GM10266 (cell line): ENCODE measurements around the gene LAMTOR4.
A peak's percentile ranks its signal among the peaks of the same experiment; 100 is the strongest.

Experiments
- DNase-seq: peaks from one replicate; pipeline ENCODE4 v3.0.0; 2012; ENCODE audit errors: extremely low spot score
- CTCF ChIP-seq: IDR thresholded peaks from 2 replicates; pipeline ENCODE4 v1.5.1; 2012; ENCODE audit warnings: mild to moderate bottlenecking, low read depth; ENCODE audit not compliant: control insufficient read depth, insufficient read depth; ENCODE audit errors: missing control alignments

The LAMTOR4 gene

GRCh38 chr7:100148559-100149328 is at the start of gene LAMTOR4:
TSS of gene LAMTOR4 (plus strand) at chr7:100148918. CDS start at chr7:100148973, 55 bp downstream.
- no peak for TF ChIP-seq CTCF
- DNase-seq: peak; percentile 96

GRCh38 chr7:100099452-100099851 is 49.3 kb upstream of the LAMTOR4 start:
- no peak for DNase-seq
- no peak for TF ChIP-seq CTCF

- TF ChIP-seq CTCF: no peak
- DNase-seq: peak; percentile 94
Measured at GRCh38 chr7:100100420-100101015, 48.2 kb upstream of the LAMTOR4 start.

GRCh38 chr7:100101016-100101862 is 47.5 kb upstream of the LAMTOR4 start, which contains the start of the genes AP4M1 and MCM7:
TSS of gene AP4M1 (plus strand) at chr7:100101643. CDS start at chr7:100101715, 72 bp downstream.
TSS of gene MCM7 (minus strand) at chr7:100101397. CDS start at chr7:100101294, 103 bp downstream.
- no peak for TF ChIP-seq CTCF
- DNase-seq: peak; percentile 99

- DNase-seq: no peak
- no peak for TF ChIP-seq CTCF
Measured at GRCh38 chr7:100102950-100103840, 45.5 kb upstream of the LAMTOR4 start.

- no peak for TF ChIP-seq CTCF
- DNase-seq: no peak
Measured at GRCh38 chr7:100105534-100105933, 43.2 kb upstream of the LAMTOR4 start.
